Effector memory CD4-positive, alpha-beta T cell (primary cell): ENCODE measurements around the gene PTTG2.

Source experiments
- DNase-seq, 3 donors: peaks; one replicate each; pipeline ENCODE4 v3.0.0-alpha.2; 2020
- H3K27ac ChIP-seq: 2 replicates; pipeline ENCODE4 v1.7.0; 2013; ENCODE audit warnings: mild to moderate bottlenecking, low read length, moderate library complexity; ENCODE audit not compliant: insufficient read depth, poor library complexity, severe bottlenecking
- H3K27me3 ChIP-seq: replicated peaks from 2 replicates; pipeline ENCODE4 v1.7.0; 2013; ENCODE audit warnings: mild to moderate bottlenecking, low read length; ENCODE audit not compliant: insufficient read depth, control insufficient read depth, poor library complexity, severe bottlenecking
- H3K36me3 ChIP-seq: 2 replicates; pipeline ENCODE4 v1.7.0; 2013; ENCODE audit warnings: mild to moderate bottlenecking, low read length, moderate library complexity; ENCODE audit not compliant: control insufficient read depth, insufficient read depth
- H3K4me1 ChIP-seq: 2 replicates; pipeline ENCODE4 v1.7.0; 2013; ENCODE audit warnings: low read length, mild to moderate bottlenecking; ENCODE audit not compliant: control insufficient read depth, insufficient read depth, poor library complexity, severe bottlenecking
- H3K4me3 ChIP-seq: 2 replicates; pipeline ENCODE4 v1.7.0; 2013; ENCODE audit warnings: low read length, low read depth, mild to moderate bottlenecking; ENCODE audit not compliant: insufficient read depth, poor library complexity, severe bottlenecking
- H3K9me3 ChIP-seq: 2 replicates; pipeline ENCODE4 v1.7.0; 2013; ENCODE audit warnings: mild to moderate bottlenecking, low read length, moderate library complexity; ENCODE audit not compliant: control insufficient read depth

PTTG2 gene

GRCh38 chr4:37953620-37954293 is 6.4 kb upstream of the PTTG2 start:
- no peak for DNase-seq
- no peaks in the 10 kb centered on the region for H3K9me3 ChIP-seq
- no peaks in the 10 kb centered on the region for H3K27me3 ChIP-seq
- H3K4me3 ChIP-seq = no peak overlapping the region
- H3K36me3 ChIP-seq = peaks cover 2% of the 10 kb centered on the region
- H3K4me1 ChIP-seq = no peaks in the 10 kb centered on the region
- H3K27ac ChIP-seq = no peak overlapping the region

DNA sequence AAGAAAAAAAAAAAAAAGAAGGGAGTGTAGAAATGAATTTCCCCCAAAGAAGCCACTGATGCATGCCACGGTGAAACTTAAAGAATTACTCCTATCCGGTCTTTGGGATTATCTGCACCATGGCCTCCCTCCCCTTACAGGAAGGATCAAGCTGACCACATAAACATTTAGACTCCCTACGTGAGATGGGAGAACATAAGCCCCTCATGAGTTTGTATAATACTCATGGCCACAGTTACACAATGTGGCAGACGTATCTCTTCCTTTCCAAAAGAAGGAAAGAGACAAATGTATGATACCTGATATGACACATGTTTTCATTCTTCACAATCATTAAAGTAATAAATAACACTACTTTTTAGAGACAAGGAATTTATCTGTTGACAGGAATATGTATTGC is 3.3 kb upstream of the PTTG2 start:
- DNase-seq = no peak
- Histone ChIP-seq H3K27ac (no peak overlapping the region), H3K4me3 (no peak overlapping the region)

GRCh38 chr4:37958932-37959331 is 1.3 kb upstream of the PTTG2 start:
- Histone ChIP-seq H3K9me3 (no peaks in the 10 kb centered on the region), H3K4me1 (no peaks in the 10 kb centered on the region), H3K27me3 (no peaks in the 10 kb centered on the region), H3K27ac (no peak overlapping the region), H3K4me3 (no peak overlapping the region), H3K36me3 (no peaks in the 10 kb centered on the region)
- DNase-seq = no peak

More for the DNA sequence above, 3.3 kb upstream of the PTTG2 start:
- H3K36me3 ChIP-seq = no peaks in the 10 kb centered on the region
- H3K27me3 ChIP-seq = no peaks in the 10 kb centered on the region
- no peaks in the 10 kb centered on the region for H3K9me3 ChIP-seq
- no peaks in the 10 kb centered on the region for H3K4me1 ChIP-seq

DNA sequence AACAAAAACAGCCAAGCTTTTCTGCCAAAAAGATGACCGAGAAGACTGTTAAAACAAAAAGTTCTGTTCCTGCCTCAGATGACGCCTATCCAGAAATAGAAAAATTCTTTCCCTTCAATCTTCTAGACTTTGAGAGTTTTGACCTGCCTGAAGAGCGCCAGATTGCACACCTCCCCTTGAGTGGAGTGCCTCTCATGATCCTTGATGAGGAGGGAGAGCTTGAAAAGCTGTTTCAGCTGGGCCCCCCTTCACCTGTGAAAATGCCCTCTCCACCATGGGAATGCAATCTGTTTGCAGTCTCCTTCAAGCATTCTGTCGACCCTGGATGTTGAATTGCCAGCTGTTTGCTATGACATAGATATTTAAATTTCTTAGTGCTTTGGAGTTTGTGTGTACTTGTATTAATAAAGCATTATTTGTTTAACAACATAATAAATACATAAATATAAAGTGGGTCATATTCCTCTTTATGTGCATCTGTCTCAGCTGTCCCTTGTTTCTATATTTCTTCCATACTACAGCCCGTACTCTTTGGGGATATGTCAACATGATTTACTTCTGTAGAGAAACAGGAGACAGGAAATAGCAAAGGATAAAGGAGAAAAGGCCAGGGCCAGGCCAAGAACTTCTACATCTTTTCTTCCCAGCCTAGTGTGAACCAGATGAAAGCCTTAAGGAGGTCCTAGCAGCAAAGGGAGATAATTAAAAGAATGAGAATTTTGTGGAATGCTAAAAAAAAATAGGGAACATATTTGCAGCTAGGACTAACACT is 667 bp downstream of the PTTG2 start:
- H3K9me3 ChIP-seq = no peaks in the 10 kb centered on the region
- H3K4me3 ChIP-seq = no peak overlapping the region
- H3K4me1 ChIP-seq = no peaks in the 10 kb centered on the region
- no peaks in the 10 kb centered on the region for H3K36me3 ChIP-seq
- H3K27me3 ChIP-seq = no peaks in the 10 kb centered on the region
- H3K27ac ChIP-seq = no peak overlapping the region
- DNase-seq = no peak

GRCh38 chr4:37964734-37965457 is 4.7 kb downstream of the PTTG2 start:
- Histone ChIP-seq H3K4me1 (no peaks in the 10 kb centered on the region), H3K27ac (no peak overlapping the region)

DNA sequence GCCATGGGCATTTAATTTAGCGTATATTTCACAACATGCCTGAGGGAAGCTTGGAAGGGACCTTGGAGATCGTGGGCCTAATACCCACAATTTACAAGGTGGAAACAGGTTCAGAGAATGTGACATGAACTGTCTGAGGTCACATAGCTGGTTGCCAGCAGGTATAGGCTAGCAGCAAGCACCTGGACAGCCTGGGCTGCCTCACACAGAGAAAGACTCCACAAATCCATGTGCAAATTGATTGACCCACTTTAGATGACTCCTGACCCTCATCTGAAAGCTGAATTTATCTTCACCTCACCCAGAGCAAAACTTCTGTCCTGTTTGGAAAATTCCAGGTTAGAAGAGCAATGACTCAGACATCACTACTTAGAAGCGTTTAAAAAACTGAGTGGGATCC is 5.8 kb downstream of the PTTG2 start:
- H3K4me3 ChIP-seq = no peak overlapping the region
- H3K4me1 ChIP-seq = no peaks in the 10 kb centered on the region
- no peak for DNase-seq
- H3K9me3 ChIP-seq = no peaks in the 10 kb centered on the region
- no peak overlapping the region for H3K27ac ChIP-seq
- H3K27me3 ChIP-seq = no peaks in the 10 kb centered on the region
- no peaks in the 10 kb centered on the region for H3K36me3 ChIP-seq

More at GRCh38 chr4:37964734-37965457, 4.7 kb downstream of the PTTG2 start:
- Histone ChIP-seq H3K9me3 (no peaks in the 10 kb centered on the region), H3K36me3 (no peaks in the 10 kb centered on the region), H3K27me3 (no peaks in the 10 kb centered on the region), H3K4me3 (no peak overlapping the region)
- DNase-seq = no peak

GRCh38 chr4:37967736-37968135 is 7.5 kb downstream of the PTTG2 start:
- Histone ChIP-seq H3K4me1 (no peaks in the 10 kb centered on the region), H3K36me3 (no peaks in the 10 kb centered on the region), H3K27ac (no peak overlapping the region), H3K9me3 (no peaks in the 10 kb centered on the region), H3K4me3 (no peak overlapping the region), H3K27me3 (no peaks in the 10 kb centered on the region)
- DNase-seq = no peak

- Histone ChIP-seq H3K4me3 (no peak overlapping the region), H3K36me3 (no peaks in the 10 kb centered on the region), H3K9me3 (no peaks in the 10 kb centered on the region), H3K27me3 (no peaks in the 10 kb centered on the region), H3K4me1 (no peaks in the 10 kb centered on the region), H3K27ac (no peak overlapping the region)
- DNase-seq = no peak
Measured at GRCh38 chr4:37968747-37969146, 8.5 kb downstream of the PTTG2 start.

DNA sequence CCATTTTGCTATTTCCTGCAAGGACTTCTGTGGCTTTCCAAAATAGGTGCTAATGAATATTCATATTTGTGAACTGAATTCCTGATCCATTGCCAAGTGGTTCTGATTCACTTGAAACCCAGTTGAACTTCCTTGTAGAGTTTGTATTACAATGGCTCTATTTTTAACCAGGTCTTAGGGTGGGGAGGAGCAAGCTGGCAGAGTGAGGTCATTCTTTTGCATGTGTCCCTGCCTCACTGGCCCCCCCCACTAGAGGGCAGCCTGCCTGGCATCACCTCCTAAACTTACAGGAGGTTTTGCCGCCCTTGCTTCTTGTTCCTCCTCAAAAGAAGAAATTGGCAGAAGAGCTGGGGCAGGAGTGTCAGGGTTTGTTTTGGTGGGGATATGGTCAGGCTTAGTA is 10.5 kb downstream of the PTTG2 start:
- H3K27ac ChIP-seq = no peak overlapping the region
- H3K27me3 ChIP-seq = no peaks in the 10 kb centered on the region
- H3K36me3 ChIP-seq = no peaks in the 10 kb centered on the region
- no peaks in the 10 kb centered on the region for H3K9me3 ChIP-seq
- H3K4me3 ChIP-seq = no peak overlapping the region
- H3K4me1 ChIP-seq = no peaks in the 10 kb centered on the region
- DNase-seq = peak; percentile 9 to 39 (median 18)

- Histone ChIP-seq H3K9me3 (no peaks in the 10 kb centered on the region), H3K4me3 (no peak overlapping the region), H3K27me3 (no peaks in the 10 kb centered on the region), H3K27ac (no peak overlapping the region), H3K4me1 (no peaks in the 10 kb centered on the region), H3K36me3 (no peaks in the 10 kb centered on the region)
- DNase-seq = no peak
Measured at GRCh38 chr4:37971202-37971601, 11.0 kb downstream of the PTTG2 start.
